Left ventricle myocardium inferior (tissue), 1 donor: Measurements from ENCODE around the gene POLR3B. TPM values are rescaled to one million over a fixed set of nuclear protein-coding genes. Genes with fewer than 3 reads are reported as not detected.

Experiments used
- DNase-seq: peaks from one replicate; pipeline ENCODE4 v3.0.0-alpha.2; 2020
- H3K27ac ChIP-seq: fragments of 200-600 bp; replicated peaks from 2 replicates; pipeline ENCODE4 v1.8.0; 2021
- H3K27me3 ChIP-seq: fragments of 200-600 bp; 2 replicates; pipeline ENCODE4 v1.8.0; 2021; ENCODE audit warnings: low read depth
- H3K36me3 ChIP-seq: fragments of 200-600 bp; 2 replicates; pipeline ENCODE4 v1.8.0; 2021
- H3K4me1 ChIP-seq: fragments of 200-600 bp; 2 replicates; pipeline ENCODE4 v1.8.0; 2021
- H3K4me3 ChIP-seq: fragments of 200-600 bp; 2 replicates; pipeline ENCODE4 v1.8.0; 2021; ENCODE audit warnings: mild to moderate bottlenecking, moderate library complexity
- H3K9me3 ChIP-seq: fragments of 200-600 bp; replicated peaks from 2 replicates; pipeline ENCODE4 v1.8.0; 2021
- CTCF ChIP-seq: fragments of 200-600 bp; IDR thresholded peaks from 2 replicates; pipeline ENCODE4 v1.8.0; 2021; ENCODE audit warnings: antibody characterized with exemption, mild to moderate bottlenecking, borderline replicate concordance
- intact Hi-C: fragments of 100-400 bp; cut with micrococcal nuclease; formaldehyde crosslinking; loops from one replicate; pipeline ENCODE4 v1.11.0; 2022
- total RNA-seq: library from RNA; stranded (reverse); fragmentation: NEBNext Ultra II Directional; extraction: Animal tissue kit (Norgen Biotek cat#: 25700); gene quantifications from one replicate; pipeline ENCODE4 v1.2.1, GENCODE V29; 2021
- donor health status: DM: no; HTN: yes; CAD: no; lungs with severe emphysema.

POLR3B gene
- total RNA-seq, 1 donor from 2014 or later = 8.5 TPM

DNA sequence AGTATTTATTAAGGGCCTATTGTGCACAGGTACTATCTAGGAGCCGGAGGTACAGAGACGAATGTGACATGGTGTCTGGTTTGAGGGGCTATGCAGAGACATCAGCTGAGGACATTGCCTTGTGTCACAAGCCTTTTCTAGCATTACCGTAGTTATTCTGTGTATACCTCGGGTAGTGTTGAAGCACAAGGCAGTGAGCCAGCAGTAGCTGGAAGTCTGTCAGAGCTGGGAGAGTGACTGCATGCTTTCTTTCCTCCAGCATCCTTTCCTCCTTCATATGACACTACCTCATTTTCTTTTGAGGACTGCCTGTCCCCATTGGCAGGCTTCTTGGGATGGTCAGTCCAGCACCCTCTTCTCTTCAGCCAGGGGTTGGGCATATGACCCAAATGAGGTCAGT, 77.0 kb downstream of the POLR3B start:
- Histone ChIP-seq H3K27ac (no peak overlapping the region), H3K9me3 (no peaks in the 10 kb centered on the region), H3K4me3 (no peak overlapping the region), H3K36me3 (peaks cover 68% of the 10 kb centered on the region), H3K27me3 (no peaks in the 10 kb centered on the region), H3K4me1 (peaks cover 16% of the 10 kb centered on the region)
- DNase-seq = no peak
- intact Hi-C loops = no loop called here
- no peak for TF ChIP-seq CTCF

DNA sequence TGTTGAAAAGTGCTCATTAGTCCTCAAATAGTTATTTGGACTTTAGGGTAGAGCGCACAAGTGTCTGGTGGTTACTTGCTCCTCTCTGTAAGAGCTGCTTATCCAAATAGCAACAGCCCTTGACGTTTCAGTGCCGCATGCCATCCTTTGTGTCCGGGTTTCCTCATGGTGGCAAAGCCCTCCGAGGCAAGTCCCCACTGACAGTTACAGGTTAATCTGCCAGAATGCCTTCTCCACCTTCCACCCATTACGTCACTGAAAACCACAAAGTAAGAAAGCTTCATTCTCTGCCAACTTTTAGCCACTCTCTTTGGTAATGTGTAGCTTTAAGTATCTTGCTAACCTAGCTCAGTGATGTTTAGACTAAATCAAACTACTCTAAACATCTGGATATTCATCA, 78.6 kb downstream of the POLR3B start:
- intact Hi-C loops = no loop called here
- H3K27me3 ChIP-seq = no peaks in the 10 kb centered on the region
- no peaks in the 10 kb centered on the region for H3K9me3 ChIP-seq
- H3K36me3 ChIP-seq = peaks cover 68% of the 10 kb centered on the region
- H3K4me3 ChIP-seq = no peak overlapping the region
- no peak overlapping the region for H3K27ac ChIP-seq
- H3K4me1 ChIP-seq = peaks cover 16% of the 10 kb centered on the region
- TF ChIP-seq CTCF = no peak
- no peak for DNase-seq

DNA sequence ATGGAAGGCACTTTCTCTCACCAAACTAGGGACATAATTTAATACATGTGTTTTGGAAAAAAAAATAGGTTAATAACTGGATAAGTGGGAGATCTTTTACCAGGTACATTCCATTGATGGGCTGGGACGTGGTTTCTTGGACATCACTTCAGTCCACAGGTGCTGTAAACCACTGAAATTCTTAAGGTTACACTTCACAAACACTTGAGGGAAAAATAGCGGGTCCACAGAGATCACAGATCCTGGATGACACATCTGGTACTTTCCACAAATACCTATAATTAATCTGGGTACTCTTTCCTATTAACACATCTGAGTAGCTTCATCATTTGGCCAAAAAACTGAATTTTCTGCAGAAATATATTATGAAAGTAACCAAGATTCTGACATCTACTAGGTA, 85.0 kb downstream of the POLR3B start:
- no peaks in the 10 kb centered on the region for H3K27me3 ChIP-seq
- DNase-seq = no peak
- no peak overlapping the region for H3K27ac ChIP-seq
- peaks cover 74% of the 10 kb centered on the region for H3K36me3 ChIP-seq
- H3K9me3 ChIP-seq = no peaks in the 10 kb centered on the region
- no peak for TF ChIP-seq CTCF
- no peaks in the 10 kb centered on the region for H3K4me1 ChIP-seq
- intact Hi-C loops = no loop called here
- H3K4me3 ChIP-seq = no peak overlapping the region

DNA sequence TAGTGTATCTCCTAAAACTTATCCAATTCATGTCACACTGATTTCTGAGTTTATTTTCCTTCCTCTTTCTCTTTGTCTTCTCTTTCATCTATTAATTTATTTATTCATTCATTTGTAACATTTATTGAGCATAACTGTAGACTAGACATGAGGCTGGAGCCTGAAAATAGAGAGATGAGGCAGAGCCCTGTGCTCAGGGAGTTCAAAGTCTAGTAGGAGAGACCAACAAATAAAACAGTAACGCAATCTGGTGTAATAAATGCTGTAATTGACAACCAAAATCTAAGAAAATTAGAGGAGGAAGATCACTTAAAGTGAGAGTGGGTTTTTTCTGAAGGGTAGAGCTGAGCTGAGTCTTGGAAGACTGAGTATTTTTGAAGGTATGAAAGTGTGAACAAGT, 87.5 kb downstream of the POLR3B start:
- no peak for TF ChIP-seq CTCF
- intact Hi-C loops = no loop called here
- peaks cover 53% of the 10 kb centered on the region for H3K36me3 ChIP-seq

DNA sequence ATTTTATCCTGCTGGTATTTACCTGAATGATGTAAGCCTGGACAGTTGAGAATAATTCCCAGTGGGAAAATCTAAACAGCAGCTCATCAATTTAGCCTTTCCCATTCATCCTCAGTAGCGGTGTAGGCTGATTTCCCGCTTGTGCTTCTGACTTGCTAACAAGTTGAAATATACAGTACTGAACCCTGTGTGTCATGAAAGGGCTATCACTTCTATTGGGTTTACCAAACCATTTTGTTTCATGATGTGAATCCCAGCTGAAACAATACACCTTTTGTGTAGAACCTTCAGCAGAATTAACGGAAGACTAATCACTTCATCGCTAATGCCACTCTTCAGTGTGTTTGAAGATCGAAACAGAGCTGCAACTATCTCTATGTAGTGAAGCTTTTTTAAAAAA, 88.4 kb downstream of the POLR3B start:
- no peak overlapping the region for H3K4me3 ChIP-seq
- intact Hi-C loops = no loop called here
- no peak overlapping the region for H3K27ac ChIP-seq
- no peaks in the 10 kb centered on the region for H3K9me3 ChIP-seq
- no peaks in the 10 kb centered on the region for H3K4me1 ChIP-seq
- DNase-seq = no peak
- H3K36me3 ChIP-seq = peaks cover 48% of the 10 kb centered on the region
- no peak for TF ChIP-seq CTCF
- no peaks in the 10 kb centered on the region for H3K27me3 ChIP-seq

More for the DNA sequence above, 87.5 kb downstream of the POLR3B start:
- Histone ChIP-seq H3K4me1 (no peaks in the 10 kb centered on the region), H3K27me3 (no peaks in the 10 kb centered on the region), H3K9me3 (no peaks in the 10 kb centered on the region), H3K27ac (no peak overlapping the region), H3K4me3 (no peak overlapping the region)
- DNase-seq = no peak
